ENCODE results near the gene USP30. TPM values are rescaled to one million over a fixed set of nuclear protein-coding genes. Genes with fewer than 3 reads are reported as not detected.

The USP30 gene
- total and polyA plus RNA-seq, 10 of the 15 experiments (the other 5 are each of a cell fraction or from before 2014, with no cell fraction given) = 2.1 to 16.2 (median 6.4) TPM

- TF ChIP-seq ATF7 (IDR thresholded peaks at IDR 0.05; ENCODE audit: low read depth) (peak; percentile 60; the same call in 1 of the 2 replicates), ETV6 (conservative IDR thresholded peaks at IDR 0.05 in 1 of 2, IDR thresholded peaks at IDR 0.05 in 1 of 2; ENCODE audit: borderline replicate concordance in 1 of 2, low read depth in 1 of 2) (peak in 1 of 2 experiments; percentile 67; a peak in 1 of 4 replicates), FOXK2 (IDR thresholded peaks at IDR 0.05) (peak; percentile 74), ESRRA (IDR thresholded peaks at IDR 0.05; ENCODE audit: low read length) (peak; percentile 42; the same call in 1 of the 2 replicates), NRF1 (conservative IDR thresholded peaks at IDR 0.05; ENCODE audit: low read depth, low read length) (no peak), SRF (IDR thresholded peaks at IDR 0.05; ENCODE audit: low read depth in 2 of 2, low read length in 2 of 2) (peak; percentile 55 to 94; a peak in 3 of 4 replicates), SIN3A (IDR thresholded peaks at IDR 0.05; ENCODE audit: low read depth, low read length) (peak; percentile 97), MTA3 (IDR thresholded peaks at IDR 0.05; ENCODE audit: borderline replicate concordance, low read length) (no peak; the same call in 1 of the 2 replicates), KDM1A (IDR thresholded peaks at IDR 0.05; ENCODE audit: borderline replicate concordance) (no peak), PML (IDR thresholded peaks at IDR 0.05; ENCODE audit: low read length) (no peak), SREBF2 (IDR thresholded peaks at IDR 0.05; ENCODE audit: low read length) (peak; percentile 69), CHD2 (IDR thresholded peaks at IDR 0.05; ENCODE audit: borderline replicate concordance, low read depth, low read length) (peak; percentile 66; the same call in 1 of the 2 replicates), GABPA (IDR thresholded peaks at IDR 0.05; ENCODE audit: low read depth) (peak; percentile 100), RUNX3 (IDR thresholded peaks at IDR 0.05; ENCODE audit: low read length) (peak; percentile 99), NFIC (IDR thresholded peaks at IDR 0.05; ENCODE audit: low read depth, low read length) (no peak), MYC (IDR thresholded peaks at IDR 0.05; ENCODE audit: insufficient read depth, insufficient read length, insufficient replicate concordance, low read length, severe bottlenecking) (no peak), POLR2A (IDR thresholded peaks at IDR 0.05; ENCODE audit: low read depth, low read length) (peak; percentile 53; the same call in 1 of the 2 replicates), BCL11A (IDR thresholded peaks at IDR 0.05; ENCODE audit: low read depth, low read length) (no peak), ZBTB33 (IDR thresholded peaks at IDR 0.05) (no peak), STAT1 (conservative IDR thresholded peaks at IDR 0.05) (peak; percentile 100), ZNF24 (IDR thresholded peaks at IDR 0.05) (peak; percentile 72), YBX1 (IDR thresholded peaks at IDR 0.05) (no peak)
- TF ChIP-seq, protein P1, sequence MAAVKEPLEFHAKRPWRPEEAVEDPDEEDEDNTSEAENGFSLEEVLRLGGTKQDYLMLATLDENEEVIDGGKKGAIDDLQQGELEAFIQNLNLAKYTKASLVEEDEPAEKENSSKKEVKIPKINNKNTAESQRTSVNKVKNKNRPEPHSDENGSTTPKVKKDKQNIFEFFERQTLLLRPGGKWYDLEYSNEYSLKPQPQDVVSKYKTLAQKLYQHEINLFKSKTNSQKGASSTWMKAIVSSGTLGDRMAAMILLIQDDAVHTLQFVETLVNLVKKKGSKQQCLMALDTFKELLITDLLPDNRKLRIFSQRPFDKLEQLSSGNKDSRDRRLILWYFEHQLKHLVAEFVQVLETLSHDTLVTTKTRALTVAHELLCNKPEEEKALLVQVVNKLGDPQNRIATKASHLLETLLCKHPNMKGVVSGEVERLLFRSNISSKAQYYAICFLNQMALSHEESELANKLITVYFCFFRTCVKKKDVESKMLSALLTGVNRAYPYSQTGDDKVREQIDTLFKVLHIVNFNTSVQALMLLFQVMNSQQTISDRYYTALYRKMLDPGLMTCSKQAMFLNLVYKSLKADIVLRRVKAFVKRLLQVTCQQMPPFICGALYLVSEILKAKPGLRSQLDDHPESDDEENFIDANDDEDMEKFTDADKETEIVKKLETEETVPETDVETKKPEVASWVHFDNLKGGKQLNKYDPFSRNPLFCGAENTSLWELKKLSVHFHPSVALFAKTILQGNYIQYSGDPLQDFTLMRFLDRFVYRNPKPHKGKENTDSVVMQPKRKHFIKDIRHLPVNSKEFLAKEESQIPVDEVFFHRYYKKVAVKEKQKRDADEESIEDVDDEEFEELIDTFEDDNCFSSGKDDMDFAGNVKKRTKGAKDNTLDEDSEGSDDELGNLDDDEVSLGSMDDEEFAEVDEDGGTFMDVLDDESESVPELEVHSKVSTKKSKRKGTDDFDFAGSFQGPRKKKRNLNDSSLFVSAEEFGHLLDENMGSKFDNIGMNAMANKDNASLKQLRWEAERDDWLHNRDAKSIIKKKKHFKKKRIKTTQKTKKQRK (IDR thresholded peaks at IDR 0.05; ENCODE audit: low read depth, low read length) = no peak
- TF ChIP-seq, protein P2, sequence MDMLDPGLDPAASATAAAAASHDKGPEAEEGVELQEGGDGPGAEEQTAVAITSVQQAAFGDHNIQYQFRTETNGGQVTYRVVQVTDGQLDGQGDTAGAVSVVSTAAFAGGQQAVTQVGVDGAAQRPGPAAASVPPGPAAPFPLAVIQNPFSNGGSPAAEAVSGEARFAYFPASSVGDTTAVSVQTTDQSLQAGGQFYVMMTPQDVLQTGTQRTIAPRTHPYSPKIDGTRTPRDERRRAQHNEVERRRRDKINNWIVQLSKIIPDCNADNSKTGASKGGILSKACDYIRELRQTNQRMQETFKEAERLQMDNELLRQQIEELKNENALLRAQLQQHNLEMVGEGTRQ (IDR thresholded peaks at IDR 0.05; ENCODE audit: borderline replicate concordance, low read depth, low read length) = no peak
- TF ChIP-seq, protein P3, sequence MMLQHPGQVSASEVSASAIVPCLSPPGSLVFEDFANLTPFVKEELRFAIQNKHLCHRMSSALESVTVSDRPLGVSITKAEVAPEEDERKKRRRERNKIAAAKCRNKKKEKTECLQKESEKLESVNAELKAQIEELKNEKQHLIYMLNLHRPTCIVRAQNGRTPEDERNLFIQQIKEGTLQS (IDR thresholded peaks at IDR 0.05; ENCODE audit: borderline replicate concordance, extremely low read depth, low read depth, low read length) = no peak
Observed at GRCh38 chr12:109052414-109053323, at the start of gene USP30 (continued).

All from GM12878 (cell line).